Stimulated activated naive CD8-positive, alpha-beta T cell treated with anti-CD3 and anti-CD28 coated beads, Interleukin-15, Interleukin-2, amounts not matched to agents 100 ng/mL and 50 ng/mL, for 24 hours (primary cell): ENCODE measurements around the gene PAK6.
A peak's percentile ranks its signal among the peaks of the same experiment; 100 is the strongest.

Source experiments
- H3K27ac Mint-ChIP-seq: one replicate; pipeline ENCODE4 v1.8.0; 2021; ENCODE audit warnings: mild to moderate bottlenecking, mixed read lengths
- H3K27me3 Mint-ChIP-seq: one replicate; pipeline ENCODE4 v1.8.0; 2021; ENCODE audit warnings: mixed read lengths
- H3K36me3 Mint-ChIP-seq: one replicate; pipeline ENCODE4 v1.8.0; 2021; ENCODE audit warnings: low read depth, mixed read lengths
- H3K4me1 Mint-ChIP-seq: one replicate; pipeline ENCODE4 v1.8.0; 2021; ENCODE audit warnings: low read depth, mixed read lengths
- H3K4me3 Mint-ChIP-seq: one replicate; pipeline ENCODE4 v1.8.0; 2021; ENCODE audit warnings: mild to moderate bottlenecking, mixed read lengths
- H3K9me3 Mint-ChIP-seq: one replicate; pipeline ENCODE4 v1.8.0; 2021; ENCODE audit warnings: mixed read lengths

The PAK6 gene

DNA sequence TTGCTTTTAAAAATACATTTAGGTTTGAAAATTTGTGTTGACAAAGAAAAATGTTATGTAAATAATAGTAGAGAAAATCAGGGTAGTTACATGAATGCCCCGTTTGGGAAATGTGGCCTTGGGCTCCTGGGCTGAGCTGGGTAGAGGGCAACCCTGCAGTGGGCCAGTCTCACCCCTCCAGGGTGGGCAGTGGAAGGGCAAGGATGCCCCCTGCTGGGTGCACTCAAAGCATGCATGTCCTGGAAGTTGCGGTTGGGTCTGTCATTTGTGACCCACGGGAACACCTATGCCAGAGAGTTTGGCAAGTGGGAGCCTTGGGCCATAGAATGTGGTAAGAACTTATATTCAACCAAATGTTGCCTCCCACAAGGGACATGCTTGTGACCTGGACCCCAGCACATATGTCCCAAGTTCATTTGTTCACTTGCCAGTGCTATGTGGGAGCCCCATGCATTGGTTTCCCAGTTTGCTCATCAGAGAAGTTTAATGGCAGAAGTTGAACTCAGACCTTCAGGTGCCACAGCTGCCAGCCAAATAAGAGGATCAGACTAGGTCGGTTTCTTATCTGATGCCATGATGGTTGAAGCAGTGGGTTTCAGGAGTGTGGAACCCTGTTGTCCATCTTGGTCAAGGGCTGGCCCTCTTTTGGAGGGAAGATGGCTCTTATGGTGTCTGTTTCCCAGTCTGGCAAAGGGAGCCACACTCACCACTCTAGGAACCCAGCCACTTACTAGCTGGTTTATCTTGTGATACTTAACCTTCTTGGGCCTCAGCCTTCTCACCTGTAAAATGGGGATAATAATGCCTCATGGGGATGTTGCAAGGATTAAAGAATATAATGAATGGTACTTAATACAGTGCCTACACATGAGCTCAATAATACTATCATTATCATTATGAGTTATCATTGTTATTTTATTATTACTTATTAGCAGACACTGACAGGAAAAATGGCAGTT lies 71.4 kb downstream of the PAK6 start:
- peaks cover 43% of the 10 kb centered on the region for H3K4me1 Mint-ChIP-seq
- no peaks in the 10 kb centered on the region for H3K36me3 Mint-ChIP-seq
- no peaks in the 10 kb centered on the region for H3K9me3 Mint-ChIP-seq
- H3K4me3 Mint-ChIP-seq: peak overlapping the region; percentile 92
- H3K27ac Mint-ChIP-seq: peak overlapping the region; percentile 97
- no peaks in the 10 kb centered on the region for H3K27me3 Mint-ChIP-seq

DNA sequence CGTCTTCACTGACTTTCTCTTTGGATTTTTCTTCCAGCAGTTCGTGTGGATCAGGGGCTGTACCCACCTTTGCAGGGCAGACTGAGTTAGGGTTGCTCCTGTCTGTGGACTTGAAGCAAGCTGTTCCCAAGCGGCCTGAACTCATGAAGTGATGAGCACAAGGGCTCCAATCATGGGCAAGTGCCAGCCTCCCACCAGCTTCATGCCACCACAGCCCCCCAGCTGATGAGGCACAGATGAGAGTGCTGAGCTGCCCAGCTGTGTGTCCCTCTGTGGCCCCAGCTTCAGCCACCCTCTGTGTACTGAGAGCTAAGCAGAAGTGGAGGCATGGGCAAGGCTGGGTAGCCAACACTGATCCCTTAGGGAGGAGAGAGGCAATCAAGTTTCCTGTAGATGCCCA lies 72.1 kb downstream of the PAK6 start:
- Mint-ChIP-seq H3K4me3 (no peak overlapping the region), H3K36me3 (no peaks in the 10 kb centered on the region), H3K4me1 (peaks cover 42% of the 10 kb centered on the region), H3K27me3 (no peaks in the 10 kb centered on the region), H3K27ac (no peak overlapping the region), H3K9me3 (no peaks in the 10 kb centered on the region)

DNA sequence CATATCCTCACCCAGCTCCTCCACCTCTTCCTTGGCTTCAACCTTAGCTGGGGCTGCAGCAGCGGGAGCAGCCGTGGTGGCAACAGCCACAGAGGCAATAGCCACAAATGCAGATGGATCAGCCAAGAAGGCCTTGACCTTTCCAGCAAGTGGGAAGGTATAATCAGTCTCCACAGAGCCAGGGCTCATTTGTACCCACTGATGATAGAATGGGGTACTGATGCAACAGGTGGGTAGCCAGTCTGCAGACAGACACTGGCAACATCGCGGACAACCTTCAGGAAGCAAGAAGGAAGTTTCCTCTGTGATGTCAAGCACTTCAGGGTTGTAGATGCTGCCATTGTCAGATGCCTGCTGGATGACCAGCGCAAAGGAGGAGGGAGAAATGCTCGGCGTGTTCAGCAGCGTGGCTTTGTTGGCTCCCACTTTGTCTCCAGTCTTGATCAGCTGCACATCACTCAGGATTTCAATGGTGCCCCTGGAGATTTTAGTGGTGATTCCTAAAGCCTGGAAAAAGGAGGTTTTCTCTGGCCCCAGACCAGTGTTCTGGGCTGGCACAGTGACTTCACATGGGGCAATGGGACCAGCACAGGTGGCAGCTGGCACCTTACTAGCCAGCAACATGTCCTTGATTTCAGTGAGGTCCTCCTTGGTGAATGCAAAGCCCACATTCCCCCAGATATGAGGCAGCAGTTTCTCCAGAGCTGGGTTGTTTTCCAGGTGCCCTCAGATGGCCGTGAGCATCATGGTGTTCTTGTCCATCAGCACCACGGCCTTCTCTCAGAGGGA lies 73.7 kb downstream of the PAK6 start:
- Mint-ChIP-seq H3K36me3 (no peaks in the 10 kb centered on the region), H3K27ac (no peak overlapping the region), H3K4me3 (no peak overlapping the region)

DNA sequence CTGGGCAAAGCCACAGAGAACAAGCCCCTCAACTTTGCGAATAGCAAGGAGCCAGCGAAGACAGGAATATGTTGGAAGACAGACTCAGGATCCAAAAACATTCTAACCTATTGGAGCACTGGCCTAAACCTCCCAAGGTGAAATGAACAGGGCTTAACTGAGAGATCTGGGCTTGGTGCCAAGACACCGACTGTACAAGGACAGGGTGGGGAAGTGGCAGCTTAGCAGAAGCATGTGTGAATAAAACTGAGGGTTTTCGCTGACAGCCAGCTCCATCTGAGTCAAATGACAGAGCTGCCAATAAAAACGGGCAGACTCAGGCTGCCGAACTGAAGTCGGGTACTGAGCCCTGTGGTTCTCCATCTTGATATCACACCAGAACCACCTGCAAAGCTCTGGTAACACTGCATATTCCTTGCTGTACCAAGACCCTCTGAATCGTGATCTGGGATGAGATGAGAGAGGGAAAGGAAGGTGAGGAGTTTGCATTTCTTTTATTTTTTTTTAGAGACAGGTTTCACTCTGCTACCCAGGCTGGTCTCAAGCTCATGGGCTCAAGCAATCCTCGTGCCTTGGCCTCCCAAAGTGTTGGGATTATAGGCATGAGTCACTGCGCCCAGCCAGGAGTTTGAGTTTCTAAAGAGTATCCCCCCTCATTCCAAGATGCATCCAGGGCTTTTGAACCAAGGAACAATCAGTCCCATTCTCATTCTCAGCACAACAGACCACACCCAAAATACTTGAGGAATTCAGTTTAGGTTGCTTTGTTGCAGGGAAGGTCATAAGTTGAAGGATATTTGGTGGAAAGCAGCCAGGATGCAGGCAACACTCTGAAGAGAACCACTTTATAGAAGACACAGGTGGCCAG lies 74.9 kb downstream of the PAK6 start:
- H3K4me1 Mint-ChIP-seq: peaks cover 25% of the 10 kb centered on the region
- H3K9me3 Mint-ChIP-seq: no peaks in the 10 kb centered on the region
- H3K36me3 Mint-ChIP-seq: no peaks in the 10 kb centered on the region
- no peak overlapping the region for H3K27ac Mint-ChIP-seq
- H3K27me3 Mint-ChIP-seq: peaks cover 2% of the 10 kb centered on the region
- H3K4me3 Mint-ChIP-seq: no peak overlapping the region

More for the DNA sequence above, 73.7 kb downstream of the PAK6 start:
- H3K4me1 Mint-ChIP-seq: peaks cover 30% of the 10 kb centered on the region
- peaks cover 2% of the 10 kb centered on the region for H3K27me3 Mint-ChIP-seq
- H3K9me3 Mint-ChIP-seq: no peaks in the 10 kb centered on the region

DNA sequence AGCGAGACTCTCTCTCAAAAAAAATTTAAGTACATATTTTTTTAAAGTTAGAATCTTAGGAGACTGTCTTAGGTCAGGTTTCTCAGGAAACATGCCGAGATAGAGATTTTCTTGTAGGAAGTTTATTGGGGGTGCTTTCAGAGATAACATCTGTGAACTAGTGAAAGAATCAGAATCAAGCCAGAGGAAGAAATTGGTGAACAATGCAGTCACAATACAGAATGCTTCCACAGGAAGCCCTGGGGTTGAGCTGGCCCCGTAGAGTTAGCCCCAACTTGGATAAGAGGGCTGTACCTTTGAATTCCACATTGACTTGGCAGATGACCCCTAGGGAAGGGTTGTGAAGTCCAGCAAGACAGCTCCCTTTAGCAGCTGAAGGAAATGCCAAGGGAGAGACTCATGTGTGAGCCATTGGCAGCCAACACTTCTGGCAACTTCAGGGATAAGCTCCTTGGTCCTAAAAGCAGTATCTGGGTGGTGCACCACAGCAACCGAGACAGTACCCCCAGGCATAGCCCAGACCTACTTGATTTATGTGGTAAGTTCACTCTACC lies 75.9 kb downstream of the PAK6 start:
- Mint-ChIP-seq H3K27ac (no peak overlapping the region), H3K36me3 (no peaks in the 10 kb centered on the region), H3K9me3 (no peaks in the 10 kb centered on the region), H3K4me1 (peaks cover 15% of the 10 kb centered on the region), H3K4me3 (no peak overlapping the region), H3K27me3 (peaks cover 2% of the 10 kb centered on the region)

DNA sequence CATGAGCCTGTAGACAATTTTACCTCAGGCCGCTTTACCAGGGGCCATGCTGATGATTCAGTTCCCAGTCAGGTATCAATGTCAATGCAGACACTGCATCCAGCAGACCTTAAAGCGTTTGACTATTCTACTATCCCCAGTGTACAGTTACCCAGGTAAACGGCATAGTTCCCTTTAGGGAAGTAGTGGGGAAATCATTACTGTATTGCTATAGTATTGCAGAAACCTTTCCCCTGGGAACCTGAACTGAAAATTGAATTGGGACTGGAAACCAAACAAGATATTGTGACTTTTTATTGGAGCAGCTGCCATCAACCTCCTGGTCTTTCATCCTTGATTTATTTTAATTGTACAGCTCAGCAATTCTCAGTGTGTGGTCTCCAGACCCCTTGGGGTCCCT lies 78.1 kb downstream of the PAK6 start:
- H3K9me3 Mint-ChIP-seq: no peaks in the 10 kb centered on the region
- H3K36me3 Mint-ChIP-seq: no peaks in the 10 kb centered on the region

DNA sequence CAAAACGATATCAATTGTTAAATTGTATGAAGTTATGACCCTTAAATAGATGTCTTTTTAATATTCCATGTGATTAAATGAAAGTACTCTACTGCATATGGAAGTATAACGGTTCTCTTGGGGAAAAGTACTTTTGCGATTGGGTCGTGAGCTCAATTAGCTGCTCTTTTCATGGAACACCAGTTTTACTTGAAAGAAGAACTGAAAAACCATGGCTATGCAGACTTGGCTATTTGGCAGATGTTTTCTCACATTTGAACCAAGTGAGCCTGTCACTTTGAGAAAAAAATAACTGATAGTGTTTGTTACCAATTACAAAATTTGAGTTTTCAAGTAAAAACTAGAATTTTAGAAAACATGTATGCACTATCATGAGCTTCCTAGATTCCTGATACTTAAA lies 78.7 kb downstream of the PAK6 start:
- Mint-ChIP-seq H3K4me1 (peaks cover 20% of the 10 kb centered on the region), H3K4me3 (no peak overlapping the region), H3K36me3 (no peaks in the 10 kb centered on the region), H3K27me3 (peaks cover 2% of the 10 kb centered on the region), H3K27ac (no peak overlapping the region), H3K9me3 (no peaks in the 10 kb centered on the region)

More for the DNA sequence above, 78.1 kb downstream of the PAK6 start:
- H3K4me3 Mint-ChIP-seq: no peak overlapping the region
- no peak overlapping the region for H3K27ac Mint-ChIP-seq
- peaks cover 16% of the 10 kb centered on the region for H3K4me1 Mint-ChIP-seq
- peaks cover 2% of the 10 kb centered on the region for H3K27me3 Mint-ChIP-seq

DNA sequence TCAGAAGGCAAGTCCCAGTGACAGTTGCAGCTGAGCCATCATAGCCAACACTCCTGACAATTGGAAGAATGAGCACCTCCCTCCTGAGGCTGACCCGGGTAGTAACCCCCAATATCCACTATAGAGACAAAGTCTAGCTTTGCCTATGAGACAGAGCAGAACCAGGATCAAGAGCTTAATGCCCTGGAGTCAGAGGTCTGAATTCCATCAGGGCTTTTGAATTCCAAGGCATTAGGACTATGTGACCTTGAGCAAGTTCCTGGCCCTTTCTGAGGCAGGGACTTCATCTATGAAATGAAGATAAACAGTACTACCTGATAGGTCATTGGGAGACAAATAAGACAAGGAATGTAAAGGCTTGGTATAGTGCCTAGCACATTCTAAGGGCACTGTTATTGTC lies 81.5 kb downstream of the PAK6 start:
- Mint-ChIP-seq H3K36me3 (peaks cover 4% of the 10 kb centered on the region), H3K27me3 (peaks cover 2% of the 10 kb centered on the region), H3K4me1 (peaks cover 19% of the 10 kb centered on the region), H3K4me3 (no peak overlapping the region), H3K9me3 (no peaks in the 10 kb centered on the region), H3K27ac (no peak overlapping the region)

DNA sequence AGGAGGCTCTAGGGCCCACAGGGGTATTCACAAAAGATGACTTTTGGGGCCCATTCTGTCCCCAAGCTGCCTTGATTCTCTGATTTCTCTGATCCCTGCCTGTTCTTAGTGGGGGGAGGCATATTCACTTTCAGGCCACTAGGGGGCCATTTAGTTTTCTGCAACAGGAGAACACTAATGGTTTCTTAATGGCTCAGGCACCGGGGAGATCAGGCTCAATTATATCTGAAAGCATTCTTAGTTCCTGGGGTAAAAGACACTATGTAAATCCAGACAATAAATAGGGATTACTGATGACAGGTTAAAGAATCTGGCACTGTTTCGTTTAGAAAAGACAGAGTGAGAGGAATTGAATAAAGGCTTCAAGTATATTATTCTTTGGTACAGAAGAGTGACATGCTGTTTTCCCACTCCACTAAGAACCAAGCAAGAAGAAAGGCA lies 82.1 kb downstream of the PAK6 start:
- Mint-ChIP-seq H3K36me3 (peaks cover 6% of the 10 kb centered on the region), H3K4me3 (no peak overlapping the region), H3K9me3 (no peaks in the 10 kb centered on the region), H3K27ac (no peak overlapping the region), H3K4me1 (peaks cover 25% of the 10 kb centered on the region), H3K27me3 (peaks cover 2% of the 10 kb centered on the region)

DNA sequence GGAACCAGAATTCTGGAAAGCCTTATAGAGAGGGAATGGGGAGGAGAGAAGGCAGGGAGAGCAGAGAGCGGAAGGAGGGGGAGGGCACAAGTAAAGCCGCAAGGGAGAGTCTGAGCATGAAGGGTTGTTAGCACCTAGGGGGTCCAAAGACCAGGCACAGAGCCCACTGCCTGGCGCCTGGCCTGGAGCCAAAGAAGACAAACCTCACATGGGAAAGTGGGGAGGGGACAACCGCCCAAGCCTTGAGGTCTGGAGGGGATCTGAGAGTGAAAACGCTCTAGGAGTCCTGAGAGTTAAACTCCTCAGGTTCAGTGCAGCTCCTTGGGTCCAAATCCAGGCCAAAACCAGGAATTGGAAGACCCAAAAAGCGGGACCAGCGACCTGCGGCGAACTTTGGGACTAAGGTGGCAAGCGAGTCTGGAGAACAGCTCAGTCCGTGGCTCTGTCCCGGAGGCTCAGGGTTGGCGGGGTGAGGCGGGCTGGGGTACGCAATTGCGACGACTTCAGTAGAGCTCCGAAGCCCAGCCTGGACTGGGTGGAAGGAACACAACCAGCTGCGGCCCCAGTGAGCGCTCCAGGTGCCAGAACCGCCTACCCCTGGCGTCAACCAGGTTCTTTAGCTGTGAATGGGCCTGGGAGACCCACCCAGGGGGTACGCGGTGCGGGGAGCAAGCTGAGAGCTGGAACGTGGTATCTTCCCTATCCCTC lies 83.8 kb downstream of the PAK6 start:
- Mint-ChIP-seq H3K27ac (no peak overlapping the region), H3K9me3 (no peaks in the 10 kb centered on the region), H3K36me3 (peaks cover 10% of the 10 kb centered on the region), H3K27me3 (no peaks in the 10 kb centered on the region), H3K4me1 (peaks cover 26% of the 10 kb centered on the region), H3K4me3 (peak overlapping the region; percentile 62)

DNA sequence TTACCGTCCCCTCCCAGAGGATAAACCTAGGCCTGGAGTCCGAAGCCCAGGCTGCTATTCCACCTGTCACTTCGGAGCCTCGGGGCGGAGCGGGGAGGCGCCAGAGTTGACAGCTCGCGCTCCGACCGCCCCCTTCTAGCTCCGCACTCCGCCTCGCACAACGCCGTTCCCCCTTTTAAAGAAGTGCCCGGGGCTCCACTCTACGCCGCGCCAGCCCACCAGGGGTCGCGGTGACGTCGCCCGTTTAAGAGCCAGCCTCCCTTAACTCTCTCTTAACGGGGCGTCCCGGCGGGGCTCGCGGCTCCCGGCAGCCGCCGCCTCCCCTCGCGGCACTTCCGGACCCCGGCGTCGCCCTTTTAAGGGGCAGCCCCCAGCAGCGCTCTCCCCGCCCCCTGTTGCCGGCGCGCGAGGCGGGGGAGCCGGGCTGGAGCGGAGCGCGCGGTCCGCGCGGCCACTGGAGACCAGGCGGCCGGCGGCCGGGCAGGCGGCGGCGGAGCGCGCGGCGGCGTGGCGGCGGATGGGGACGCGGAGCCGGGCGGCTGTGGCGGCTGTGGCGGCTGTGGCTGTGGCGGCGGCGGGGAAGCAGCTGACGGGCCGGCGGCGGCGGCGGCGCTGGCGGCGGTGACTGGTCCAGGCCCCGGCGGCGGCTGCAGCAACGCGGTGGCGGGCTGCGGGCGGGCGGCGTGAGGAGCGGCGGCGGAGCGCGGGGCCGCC lies 84.5 kb downstream of the PAK6 start, which contains the start of gene INAFM2:
INAFM2 (plus strand) TSS at position 454 of the 714 bp plus-strand sequence. CDS start 364 bp downstream, outside the sequence.
- Mint-ChIP-seq H3K27ac (no peak within 1 kb of the TSS), H3K4me1 (peaks cover 26% of the 10 kb centered on the region), H3K4me3 (peak within 1 kb of the TSS; percentile 77), H3K36me3 (peaks cover 13% of the 10 kb centered on the region), H3K9me3 (no peaks in the 10 kb centered on the region), H3K27me3 (no peaks in the 10 kb centered on the region)

DNA sequence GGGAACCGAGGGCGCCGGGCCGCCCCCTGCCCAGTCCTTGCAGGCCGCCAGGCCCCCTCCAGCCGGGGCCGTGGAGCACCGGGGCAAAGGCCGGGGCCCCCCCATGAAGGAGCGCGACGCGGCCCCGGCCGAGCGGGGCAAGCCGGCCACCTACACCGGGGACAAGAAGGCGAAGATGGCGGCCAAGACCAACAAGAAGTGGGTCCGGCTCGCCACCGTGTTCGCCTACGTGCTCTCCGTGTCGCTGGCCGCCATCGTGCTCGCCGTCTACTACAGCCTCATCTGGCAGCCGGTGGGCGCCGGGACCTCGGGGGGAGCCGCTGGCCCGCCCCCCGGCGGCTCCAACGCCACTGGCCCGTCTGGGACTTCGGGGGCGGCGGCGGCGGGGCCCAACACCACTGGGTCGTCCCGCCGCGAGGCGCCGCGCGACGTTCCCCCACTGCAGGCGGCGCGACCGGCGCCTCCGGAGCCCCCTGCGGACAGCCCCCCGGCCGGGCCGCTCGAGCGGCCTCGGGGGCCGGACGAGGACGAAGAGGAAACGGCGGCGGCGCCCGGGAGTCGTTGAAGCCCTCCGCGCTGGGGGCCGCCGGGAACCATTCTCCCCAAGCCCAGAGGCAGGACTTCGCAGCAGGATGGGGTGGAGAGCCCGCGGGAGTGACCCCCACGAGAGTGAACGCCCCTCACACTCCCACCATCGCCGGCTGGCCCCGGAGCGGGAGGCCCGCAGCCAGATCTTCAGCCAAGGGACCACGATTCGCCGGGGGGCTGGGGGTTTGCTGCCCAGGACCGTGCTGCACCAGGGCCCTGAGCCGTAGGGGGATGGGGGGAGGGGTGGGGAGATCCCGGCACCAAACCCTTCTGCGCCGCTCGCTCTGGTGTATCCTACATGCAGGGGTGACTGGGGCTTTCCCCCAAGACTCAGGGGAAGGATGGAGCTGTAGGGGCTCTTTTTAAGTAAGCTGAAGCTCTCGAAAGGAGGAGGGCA lies 85.4 kb downstream of the PAK6 start:
- no peaks in the 10 kb centered on the region for H3K27me3 Mint-ChIP-seq
- peaks cover 13% of the 10 kb centered on the region for H3K36me3 Mint-ChIP-seq
- no peak overlapping the region for H3K27ac Mint-ChIP-seq
- H3K4me1 Mint-ChIP-seq: peaks cover 26% of the 10 kb centered on the region
- H3K4me3 Mint-ChIP-seq: peak overlapping the region; percentile 77
- H3K9me3 Mint-ChIP-seq: no peaks in the 10 kb centered on the region
